ENCODE measurements around the gene CAMK4. TPM values are rescaled to one million over a fixed set of nuclear protein-coding genes. Genes with fewer than 3 reads are reported as not detected.
"Not testable (repeated sequence)": the region's sequence is repeated elsewhere in the genome, so short reads cannot be mapped to it uniquely, and the experiment has no call there.

Gene CAMK4
- total RNA-seq, 2 donors from 2014 or later, result 139 to 163 TPM

DNA sequence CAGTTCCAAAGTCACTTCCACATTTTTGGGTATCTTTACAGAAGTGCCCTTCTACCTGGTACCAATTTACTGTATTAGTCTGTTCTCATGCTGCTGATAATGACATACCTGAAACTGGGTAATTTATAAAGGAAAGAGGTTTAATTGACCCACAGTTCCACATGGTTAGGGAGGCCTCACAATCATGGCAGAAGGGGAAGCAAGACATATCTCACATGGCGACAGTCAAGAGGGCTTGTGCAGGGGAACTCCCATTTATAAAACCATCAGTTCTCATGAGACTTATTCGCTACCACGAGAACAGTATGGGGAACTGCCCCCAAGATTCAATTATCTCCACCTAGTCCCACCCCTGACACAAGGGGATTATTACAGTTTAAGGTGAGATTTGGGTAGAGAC, 185.9 kb downstream of the CAMK4 start:
- DNase-seq; H3K4me3 Mint-ChIP-seq; H3K27me3 Mint-ChIP-seq; H3K27ac Mint-ChIP-seq; ATAC-seq; H3K4me1 Mint-ChIP-seq; H3K36me3 Mint-ChIP-seq (ENCODE audit: low read depth); H3K9me3 ChIP-seq (ENCODE audit: control insufficient read depth, low read length, poor library complexity, severe bottlenecking): not testable (repeated sequence)

DNA sequence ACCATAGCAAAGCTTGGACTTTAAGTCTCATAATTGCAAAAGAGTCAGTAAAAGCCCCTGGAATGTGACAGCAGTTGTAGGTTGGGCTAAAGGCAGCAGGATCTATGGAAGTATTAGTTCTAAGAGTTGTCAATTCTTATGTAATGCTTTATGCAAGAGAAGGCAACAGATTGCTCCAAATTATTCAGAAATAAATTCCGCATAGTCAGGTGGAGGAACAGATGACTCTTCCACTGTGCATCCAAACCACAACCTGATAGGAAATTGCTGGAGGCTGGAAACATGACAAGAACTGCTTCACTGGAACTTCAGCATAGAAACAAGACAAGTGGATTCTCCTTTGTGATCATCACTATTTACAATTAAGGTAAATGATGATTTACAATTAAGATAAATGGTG, 187.1 kb downstream of the CAMK4 start:
- H3K27me3 Mint-ChIP-seq, result no peaks in the 10 kb centered on the region
- peaks cover 6% of the 10 kb centered on the region for H3K4me1 Mint-ChIP-seq
- ATAC-seq (no peak), DNase-seq (no peak)
- no peak overlapping the region for H3K27ac Mint-ChIP-seq
- H3K9me3 ChIP-seq (ENCODE audit: control insufficient read depth, low read length, poor library complexity, severe bottlenecking), result no peaks in the 10 kb centered on the region
- no peak overlapping the region for H3K4me3 Mint-ChIP-seq
- peaks cover 3% of the 10 kb centered on the region for H3K36me3 Mint-ChIP-seq (ENCODE audit: low read depth)

- peaks cover 3% of the 10 kb centered on the region for H3K36me3 Mint-ChIP-seq (ENCODE audit: low read depth)
- peaks cover 6% of the 10 kb centered on the region for H3K4me1 Mint-ChIP-seq
- H3K27ac Mint-ChIP-seq, result no peak overlapping the region
Measured at GRCh38 chr5:111412593-111412992, 188.4 kb downstream of the CAMK4 start.

DNA sequence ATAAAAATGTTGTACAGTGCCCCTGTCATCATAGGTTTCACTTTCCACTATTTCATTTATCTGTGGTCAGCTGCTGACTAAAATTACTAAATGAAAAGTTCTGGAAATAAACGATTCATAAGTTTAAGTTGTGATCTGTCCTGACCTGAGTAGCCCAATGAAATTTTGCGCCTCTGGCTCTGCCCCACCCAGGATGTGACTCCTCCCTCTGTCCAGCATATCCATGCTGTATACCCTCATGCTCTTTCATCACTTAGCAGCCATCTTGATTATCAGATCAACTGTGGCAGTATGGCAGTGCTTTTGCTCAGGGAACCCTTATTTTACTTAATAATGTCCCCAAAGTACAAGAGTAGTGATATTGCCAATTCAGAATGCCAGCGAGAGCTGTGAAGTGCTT, 190.9 kb downstream of the CAMK4 start:
- no peaks in the 10 kb centered on the region for H3K27me3 Mint-ChIP-seq
- ATAC-seq, result no peak

More at GRCh38 chr5:111412593-111412992, 188.4 kb downstream of the CAMK4 start:
- H3K4me3 Mint-ChIP-seq, result peak overlapping the region; percentile 8
- no peaks in the 10 kb centered on the region for H3K9me3 ChIP-seq (ENCODE audit: control insufficient read depth, low read length, poor library complexity, severe bottlenecking)
- DNase-seq (no peak), ATAC-seq (no peak)
- H3K27me3 Mint-ChIP-seq, result no peaks in the 10 kb centered on the region

DNA sequence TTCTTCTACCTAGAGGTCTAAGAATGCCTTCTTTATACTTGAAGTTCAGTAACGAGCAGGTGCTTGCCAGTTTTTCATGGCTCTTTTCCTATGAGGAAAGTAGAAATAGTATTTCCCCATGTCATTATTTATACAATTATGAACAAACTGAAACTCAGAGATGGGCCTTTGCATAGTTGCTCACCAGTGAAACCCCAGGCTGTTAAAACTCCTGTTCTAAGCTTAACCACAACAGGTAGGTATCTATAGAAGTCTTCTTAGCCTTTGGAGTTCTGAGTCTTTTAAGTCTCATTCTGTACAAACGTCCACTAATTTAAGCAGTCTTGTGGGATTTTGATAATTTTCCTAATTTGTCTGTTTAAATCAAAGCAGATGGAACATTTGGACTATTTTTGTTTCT, 198.1 kb downstream of the CAMK4 start:
- Mint-ChIP-seq H3K27ac (no peak overlapping the region), H3K4me1 (peaks cover 13% of the 10 kb centered on the region), H3K4me3 (no peak overlapping the region), H3K36me3 (ENCODE audit: low read depth) (peaks cover 2% of the 10 kb centered on the region), H3K27me3 (no peaks in the 10 kb centered on the region)
- H3K9me3 ChIP-seq (ENCODE audit: control insufficient read depth, low read length, poor library complexity, severe bottlenecking), result no peaks in the 10 kb centered on the region
- DNase-seq, result no peak
- no peak for ATAC-seq

More for the DNA sequence above, 190.9 kb downstream of the CAMK4 start:
- DNase-seq, result no peak
- Mint-ChIP-seq H3K4me3 (no peak overlapping the region), H3K27ac (no peak overlapping the region), H3K4me1 (peaks cover 3% of the 10 kb centered on the region), H3K36me3 (ENCODE audit: low read depth) (no peaks in the 10 kb centered on the region)
- H3K9me3 ChIP-seq (ENCODE audit: control insufficient read depth, low read length, poor library complexity, severe bottlenecking), result no peaks in the 10 kb centered on the region

DNA sequence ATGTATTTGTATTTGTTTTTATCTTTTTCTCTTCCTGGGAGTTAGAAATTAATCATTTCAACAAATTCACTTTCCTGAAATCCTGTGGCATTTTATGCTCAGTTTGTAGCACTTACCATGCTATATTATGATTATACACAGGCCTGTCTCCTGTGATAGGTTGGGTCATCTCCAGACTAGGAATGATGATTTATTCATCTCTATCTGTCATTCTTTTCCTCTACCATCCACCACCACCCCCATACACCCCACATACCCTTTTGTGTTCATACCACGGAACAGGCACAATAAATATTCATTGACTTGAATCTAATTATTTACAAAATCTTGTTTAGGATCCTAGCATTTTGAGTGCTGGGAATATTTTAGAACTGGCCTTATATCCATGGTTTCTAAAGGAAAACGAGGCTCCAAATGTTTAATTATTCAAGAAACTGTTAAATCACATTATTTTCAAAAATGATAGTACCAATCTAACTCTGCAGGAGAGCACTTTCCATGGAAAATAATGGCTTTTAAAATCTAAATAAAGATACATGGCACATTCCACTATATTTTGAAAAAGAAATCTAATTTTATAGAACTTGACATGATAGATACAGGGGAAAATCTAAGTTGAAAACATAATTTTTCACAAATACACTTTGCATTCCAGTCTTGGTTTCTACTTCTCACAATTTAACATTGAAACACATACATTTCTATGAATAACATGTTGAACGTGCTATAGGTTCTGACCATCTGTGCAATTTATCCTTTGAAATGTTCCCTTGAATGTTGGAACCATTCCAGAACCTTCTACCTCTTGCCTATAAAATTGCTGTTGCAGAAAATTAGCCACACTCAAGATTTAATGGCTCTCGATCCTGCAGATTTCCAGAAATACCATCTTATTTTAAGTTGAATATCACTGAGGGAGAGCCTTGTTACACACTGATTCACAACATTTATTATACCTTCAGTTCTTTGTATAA, 198.8 kb downstream of the CAMK4 start:
- ATAC-seq, result no peak
- H3K4me1 Mint-ChIP-seq, result peaks cover 19% of the 10 kb centered on the region
- no peaks in the 10 kb centered on the region for H3K27me3 Mint-ChIP-seq
- H3K36me3 Mint-ChIP-seq (ENCODE audit: low read depth), result peaks cover 2% of the 10 kb centered on the region
- H3K27ac Mint-ChIP-seq, result no peak overlapping the region
- H3K9me3 ChIP-seq (ENCODE audit: control insufficient read depth, low read length, poor library complexity, severe bottlenecking), result no peaks in the 10 kb centered on the region
- H3K4me3 Mint-ChIP-seq, result no peak overlapping the region
- DNase-seq, result no peak

GRCh38 chr5:111425205-111425604, 201.0 kb downstream of the CAMK4 start:
- H3K4me1 Mint-ChIP-seq, result peaks cover 25% of the 10 kb centered on the region
- H3K36me3 Mint-ChIP-seq (ENCODE audit: low read depth), result peaks cover 2% of the 10 kb centered on the region
- no peak overlapping the region for H3K27ac Mint-ChIP-seq

GRCh38 chr5:111427762-111428161, 203.6 kb downstream of the CAMK4 start:
- H3K36me3 Mint-ChIP-seq (ENCODE audit: low read depth), result no peaks in the 10 kb centered on the region
- H3K27ac Mint-ChIP-seq, result peak overlapping the region; percentile 5
- no peaks in the 10 kb centered on the region for H3K9me3 ChIP-seq (ENCODE audit: control insufficient read depth, low read length, poor library complexity, severe bottlenecking)
- peaks cover 23% of the 10 kb centered on the region for H3K4me1 Mint-ChIP-seq
- H3K4me3 Mint-ChIP-seq, result no peak overlapping the region
- no peaks in the 10 kb centered on the region for H3K27me3 Mint-ChIP-seq
- ATAC-seq (no peak), DNase-seq (no peak)

More at GRCh38 chr5:111425205-111425604, 201.0 kb downstream of the CAMK4 start:
- no peak overlapping the region for H3K4me3 Mint-ChIP-seq
- DNase-seq, result no peak
- no peaks in the 10 kb centered on the region for H3K9me3 ChIP-seq (ENCODE audit: control insufficient read depth, low read length, poor library complexity, severe bottlenecking)
- ATAC-seq, result no peak
- H3K27me3 Mint-ChIP-seq, result no peaks in the 10 kb centered on the region

GRCh38 chr5:111432883-111433536, 208.8 kb downstream of the CAMK4 start:
- Mint-ChIP-seq H3K36me3 (ENCODE audit: low read depth) (no peaks in the 10 kb centered on the region), H3K27ac (no peak overlapping the region), H3K4me3 (no peak overlapping the region), H3K27me3 (no peaks in the 10 kb centered on the region), H3K4me1 (peaks cover 23% of the 10 kb centered on the region)
- DNase-seq (no peak), ATAC-seq (no peak)
- no peaks in the 10 kb centered on the region for H3K9me3 ChIP-seq (ENCODE audit: control insufficient read depth, low read length, poor library complexity, severe bottlenecking)

GRCh38 chr5:111434800-111435199, 210.6 kb downstream of the CAMK4 start:
- H3K27me3 Mint-ChIP-seq, result no peaks in the 10 kb centered on the region
- peaks cover 2% of the 10 kb centered on the region for H3K36me3 Mint-ChIP-seq (ENCODE audit: low read depth)
- DNase-seq (no peak), ATAC-seq (no peak)
- H3K4me1 Mint-ChIP-seq, result peaks cover 27% of the 10 kb centered on the region
- no peak overlapping the region for H3K4me3 Mint-ChIP-seq
- H3K27ac Mint-ChIP-seq, result no peak overlapping the region
- no peaks in the 10 kb centered on the region for H3K9me3 ChIP-seq (ENCODE audit: control insufficient read depth, low read length, poor library complexity, severe bottlenecking)

DNA sequence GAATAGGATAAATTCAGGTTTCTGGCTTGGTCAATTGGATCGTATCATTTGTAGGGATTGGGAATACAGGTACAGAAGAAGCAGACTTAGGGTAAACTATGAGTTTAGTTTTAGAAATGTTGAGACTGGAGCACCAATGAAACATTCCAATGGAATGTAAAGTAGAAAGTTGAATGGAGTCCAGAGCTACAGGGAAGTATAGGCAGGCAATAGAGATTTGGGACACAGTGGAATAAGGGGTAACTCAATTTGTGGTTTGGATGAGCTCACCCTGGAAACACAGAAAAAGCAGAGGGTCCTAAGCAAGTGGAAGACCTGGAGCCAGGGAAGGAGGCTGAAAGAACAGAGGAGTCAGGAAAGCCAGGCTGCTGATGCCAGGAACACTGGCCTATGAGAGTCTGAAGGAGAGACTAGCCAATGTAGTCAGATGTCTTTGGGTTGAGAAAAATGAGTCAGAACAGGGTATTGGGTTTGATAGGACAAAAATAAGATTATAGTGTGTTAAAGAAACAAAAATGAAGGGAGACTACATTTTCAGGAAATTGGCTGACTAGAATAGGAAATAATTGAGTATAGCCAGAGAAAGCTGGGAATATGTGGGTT, 215.4 kb downstream of the CAMK4 start:
- H3K27ac Mint-ChIP-seq, result peak overlapping the region; percentile 2
- H3K36me3 Mint-ChIP-seq (ENCODE audit: low read depth), result peaks cover 10% of the 10 kb centered on the region
- H3K27me3 Mint-ChIP-seq, result no peaks in the 10 kb centered on the region
- no peaks in the 10 kb centered on the region for H3K9me3 ChIP-seq (ENCODE audit: control insufficient read depth, low read length, poor library complexity, severe bottlenecking)
- ATAC-seq, result no peak
- peaks cover 28% of the 10 kb centered on the region for H3K4me1 Mint-ChIP-seq
- no peak for DNase-seq
- H3K4me3 Mint-ChIP-seq, result no peak overlapping the region

GRCh38 chr5:111447099-111447498, 222.9 kb downstream of the CAMK4 start:
- Mint-ChIP-seq H3K27ac (peak overlapping the region; percentile 19), H3K4me1 (peaks cover 25% of the 10 kb centered on the region), H3K4me3 (no peak overlapping the region), H3K36me3 (ENCODE audit: low read depth) (peaks cover 14% of the 10 kb centered on the region), H3K27me3 (no peaks in the 10 kb centered on the region)
- no peaks in the 10 kb centered on the region for H3K9me3 ChIP-seq (ENCODE audit: control insufficient read depth, low read length, poor library complexity, severe bottlenecking)
- ATAC-seq (no peak), DNase-seq (no peak)

DNA sequence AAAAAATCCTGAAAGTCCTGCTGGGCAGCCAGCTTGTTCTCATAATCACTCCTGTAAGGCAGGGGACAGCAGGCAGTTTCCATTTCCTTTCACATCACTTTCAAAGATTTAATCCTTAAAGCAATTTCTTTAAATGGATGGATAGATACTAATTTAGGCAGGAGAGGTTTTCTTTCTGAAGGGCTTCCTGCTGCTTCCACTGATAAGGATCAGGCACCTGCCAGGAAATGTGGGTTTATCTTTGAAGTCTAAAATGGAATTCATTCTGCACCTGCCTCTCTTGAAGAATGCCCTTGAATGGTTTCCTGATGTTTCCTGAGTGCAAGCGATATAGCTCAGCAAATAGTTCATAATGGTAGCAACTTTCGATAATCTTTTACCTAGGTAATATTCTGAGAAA, 223.6 kb downstream of the CAMK4 start:
- H3K4me3 Mint-ChIP-seq, result no peak overlapping the region
- no peak for ATAC-seq
- no peaks in the 10 kb centered on the region for H3K27me3 Mint-ChIP-seq
- DNase-seq, result no peak
- peak overlapping the region; percentile 19 for H3K27ac Mint-ChIP-seq
- peaks cover 28% of the 10 kb centered on the region for H3K4me1 Mint-ChIP-seq
- H3K36me3 Mint-ChIP-seq (ENCODE audit: low read depth), result peaks cover 13% of the 10 kb centered on the region
- no peaks in the 10 kb centered on the region for H3K9me3 ChIP-seq (ENCODE audit: control insufficient read depth, low read length, poor library complexity, severe bottlenecking)
